Stimulated activated naive CD8-positive, alpha-beta T cell treated with anti-CD3 and anti-CD28 coated beads, Interleukin-15, Interleukin-2, amounts not matched to agents 100 ng/mL and 50 ng/mL, for 24 hours (primary cell): ENCODE measurements around the gene PUS1.
"Not testable (repeated sequence)": the region's sequence is repeated elsewhere in the genome, so short reads cannot be mapped to it uniquely, and the experiment has no call there.

Experiments
- H3K27ac Mint-ChIP-seq: one replicate; pipeline ENCODE4 v1.8.0; 2021; ENCODE audit warnings: mild to moderate bottlenecking, mixed read lengths
- H3K27me3 Mint-ChIP-seq: one replicate; pipeline ENCODE4 v1.8.0; 2021; ENCODE audit warnings: mixed read lengths
- H3K36me3 Mint-ChIP-seq: one replicate; pipeline ENCODE4 v1.8.0; 2021; ENCODE audit warnings: low read depth, mixed read lengths
- H3K4me1 Mint-ChIP-seq: one replicate; pipeline ENCODE4 v1.8.0; 2021; ENCODE audit warnings: low read depth, mixed read lengths
- H3K4me3 Mint-ChIP-seq: one replicate; pipeline ENCODE4 v1.8.0; 2021; ENCODE audit warnings: mild to moderate bottlenecking, mixed read lengths
- H3K9me3 Mint-ChIP-seq: one replicate; pipeline ENCODE4 v1.8.0; 2021; ENCODE audit warnings: mixed read lengths

The PUS1 gene

DNA sequence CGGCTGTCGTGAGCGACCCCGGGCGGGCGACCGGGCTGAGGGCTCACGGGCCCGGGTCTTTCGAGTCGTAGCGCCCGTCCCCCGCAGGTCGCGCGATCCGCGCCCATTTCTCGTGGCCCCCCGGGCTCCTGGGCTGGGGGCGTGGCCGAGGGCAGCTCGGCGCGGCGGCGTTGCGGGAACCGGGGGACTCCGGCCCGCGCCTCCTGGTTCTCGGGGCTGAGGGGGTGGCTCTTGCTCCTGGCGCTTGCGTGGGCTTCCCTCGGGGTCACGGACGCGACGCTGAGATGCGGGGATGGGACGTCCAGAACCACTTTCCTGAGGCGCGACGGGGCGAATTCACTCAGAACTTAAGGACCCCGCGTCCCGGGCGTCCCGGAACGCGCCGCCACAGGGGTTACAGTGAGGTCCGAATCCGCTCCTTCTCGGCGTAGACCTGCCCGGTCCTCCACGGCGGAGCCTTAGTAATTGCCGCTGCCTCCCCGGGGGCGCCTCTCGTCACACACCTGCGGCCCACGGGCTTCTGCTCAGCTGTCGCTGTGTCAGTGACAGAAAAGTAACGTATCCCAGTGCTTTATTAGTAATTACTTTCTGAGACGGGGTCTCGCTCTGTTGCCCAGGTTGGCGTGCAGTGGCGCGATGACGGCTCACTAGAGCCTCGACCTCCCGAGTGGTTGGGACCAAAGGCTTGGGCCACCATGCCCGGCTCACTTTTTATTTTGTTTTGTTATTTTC lies 21.3 kb downstream of the PUS1 start:
- Mint-ChIP-seq H3K9me3 (no peaks in the 10 kb centered on the region), H3K36me3 (peaks cover 13% of the 10 kb centered on the region), H3K27ac (peak overlapping the region; percentile 87), H3K27me3 (no peaks in the 10 kb centered on the region), H3K4me1 (peaks cover 46% of the 10 kb centered on the region), H3K4me3 (peak overlapping the region; percentile 88)

DNA sequence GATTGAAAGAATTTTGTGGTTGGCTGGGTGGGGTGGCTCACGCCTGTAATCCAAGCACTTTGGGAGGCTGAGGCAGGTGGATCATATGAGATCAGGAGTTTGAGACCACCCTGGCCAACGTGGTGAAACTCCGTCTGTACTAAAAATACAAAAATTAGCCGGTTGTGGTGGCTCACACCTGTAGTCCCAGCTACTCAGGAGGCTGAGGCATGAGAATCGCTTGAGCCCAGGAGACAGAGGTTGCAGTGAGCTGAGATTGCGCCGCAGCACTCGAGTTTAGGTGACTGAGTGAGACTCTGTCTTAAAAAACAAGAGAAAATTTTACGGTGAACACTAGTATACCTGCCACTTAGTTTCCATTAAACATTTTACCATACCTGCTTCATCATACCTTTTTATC lies 24.7 kb downstream of the PUS1 start:
- H3K9me3 Mint-ChIP-seq, H3K4me3 Mint-ChIP-seq, H3K27me3 Mint-ChIP-seq, H3K27ac Mint-ChIP-seq: not testable (repeated sequence)
- H3K4me1 Mint-ChIP-seq, result peaks cover 56% of the 10 kb centered on the region
- H3K36me3 Mint-ChIP-seq, result peaks cover 19% of the 10 kb centered on the region

DNA sequence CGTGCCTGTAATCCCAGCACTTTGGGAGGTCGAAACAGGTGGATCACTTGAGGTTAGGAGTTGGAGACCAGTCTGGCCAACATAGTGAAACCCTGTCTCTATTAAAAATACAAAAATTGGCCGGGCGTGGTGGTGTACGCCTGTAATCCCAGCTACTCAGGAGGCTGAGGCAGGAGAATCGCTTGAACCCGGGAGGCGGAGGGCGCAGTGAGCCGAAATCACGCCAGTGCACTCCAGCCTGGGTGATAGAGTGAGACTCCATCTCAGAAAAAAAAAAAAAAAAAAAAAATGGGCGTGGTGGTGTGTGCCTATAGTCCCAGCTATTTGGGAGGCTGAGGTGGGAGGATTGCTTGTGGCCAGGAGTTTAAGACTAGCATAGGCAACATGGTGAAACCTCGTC lies 25.4 kb downstream of the PUS1 start:
- peaks cover 56% of the 10 kb centered on the region for H3K4me1 Mint-ChIP-seq
- H3K27me3 Mint-ChIP-seq, H3K27ac Mint-ChIP-seq, H3K4me3 Mint-ChIP-seq, H3K9me3 Mint-ChIP-seq: not testable (repeated sequence)
- H3K36me3 Mint-ChIP-seq, result peaks cover 19% of the 10 kb centered on the region

DNA sequence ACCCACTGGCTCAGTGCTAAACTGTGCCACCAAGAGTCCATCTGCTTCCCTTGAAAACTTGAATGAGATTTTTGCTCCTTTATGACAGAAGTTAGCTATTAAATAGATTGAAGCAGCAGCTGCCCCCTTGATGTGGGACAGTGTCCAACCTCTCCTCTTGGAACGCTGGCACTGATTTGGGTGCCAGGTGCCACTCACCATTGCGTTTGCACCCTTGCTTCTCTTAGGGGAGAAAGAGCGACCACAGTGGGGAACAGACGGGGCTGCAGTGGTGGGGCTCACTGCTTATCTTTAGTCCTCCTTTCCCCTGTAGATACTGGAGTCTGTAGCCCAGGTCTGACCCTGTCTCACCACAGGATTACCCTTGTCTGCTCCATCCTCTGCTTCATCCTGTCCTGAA lies 30.0 kb downstream of the PUS1 start:
- Mint-ChIP-seq H3K36me3 (peaks cover 30% of the 10 kb centered on the region), H3K27me3 (no peaks in the 10 kb centered on the region), H3K9me3 (no peaks in the 10 kb centered on the region), H3K4me1 (peaks cover 65% of the 10 kb centered on the region), H3K27ac (no peak overlapping the region), H3K4me3 (no peak overlapping the region)

DNA sequence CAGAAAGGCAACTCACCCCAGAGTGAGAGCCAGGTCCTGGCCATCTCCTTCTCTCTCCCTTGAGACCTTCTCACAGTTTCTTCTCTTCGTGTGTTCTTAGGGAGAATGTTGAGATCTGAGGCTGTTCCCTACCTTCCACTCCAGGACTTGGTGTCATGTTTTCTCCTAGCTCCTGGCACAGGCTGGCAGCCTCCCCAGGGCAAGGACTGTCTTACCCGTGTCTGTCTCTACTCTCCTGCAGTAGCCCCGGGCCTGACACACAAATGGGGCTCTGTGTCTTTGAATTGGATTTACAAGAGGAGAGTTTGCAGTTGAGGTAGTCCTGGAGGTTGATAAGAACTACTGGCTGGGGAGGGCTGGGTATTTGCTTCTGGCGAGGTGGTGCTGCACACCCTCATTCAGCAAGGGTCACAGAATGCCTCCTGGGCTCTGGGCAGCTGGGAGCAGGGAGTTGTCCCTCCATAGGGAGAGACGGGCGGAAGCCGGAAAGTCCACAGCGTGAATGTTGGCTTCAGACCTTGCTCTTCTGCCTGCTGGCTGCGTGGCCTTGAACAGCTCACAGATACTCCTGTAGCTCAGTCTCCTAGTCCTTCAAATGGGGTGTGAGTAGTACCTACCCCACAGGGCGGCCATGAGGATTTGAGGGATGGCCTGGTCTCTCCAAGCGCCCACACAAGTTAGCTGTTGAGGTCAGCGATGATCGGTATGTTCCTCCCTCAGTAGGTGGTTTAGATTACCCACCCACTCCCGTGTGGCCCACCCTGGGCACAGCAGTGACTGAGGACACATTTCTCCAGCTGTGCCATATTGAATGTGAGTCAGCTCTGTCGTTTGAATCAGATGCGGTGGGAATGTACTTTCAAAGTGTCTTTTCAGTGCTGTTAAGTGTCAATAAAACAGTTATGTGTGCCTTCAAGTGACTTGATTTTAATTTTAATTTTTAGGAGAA lies 30.8 kb downstream of the PUS1 start:
- Mint-ChIP-seq H3K4me1 (peaks cover 71% of the 10 kb centered on the region), H3K9me3 (no peaks in the 10 kb centered on the region), H3K36me3 (peaks cover 35% of the 10 kb centered on the region), H3K27ac (peak overlapping the region; percentile 76), H3K4me3 (no peak overlapping the region), H3K27me3 (no peaks in the 10 kb centered on the region)

DNA sequence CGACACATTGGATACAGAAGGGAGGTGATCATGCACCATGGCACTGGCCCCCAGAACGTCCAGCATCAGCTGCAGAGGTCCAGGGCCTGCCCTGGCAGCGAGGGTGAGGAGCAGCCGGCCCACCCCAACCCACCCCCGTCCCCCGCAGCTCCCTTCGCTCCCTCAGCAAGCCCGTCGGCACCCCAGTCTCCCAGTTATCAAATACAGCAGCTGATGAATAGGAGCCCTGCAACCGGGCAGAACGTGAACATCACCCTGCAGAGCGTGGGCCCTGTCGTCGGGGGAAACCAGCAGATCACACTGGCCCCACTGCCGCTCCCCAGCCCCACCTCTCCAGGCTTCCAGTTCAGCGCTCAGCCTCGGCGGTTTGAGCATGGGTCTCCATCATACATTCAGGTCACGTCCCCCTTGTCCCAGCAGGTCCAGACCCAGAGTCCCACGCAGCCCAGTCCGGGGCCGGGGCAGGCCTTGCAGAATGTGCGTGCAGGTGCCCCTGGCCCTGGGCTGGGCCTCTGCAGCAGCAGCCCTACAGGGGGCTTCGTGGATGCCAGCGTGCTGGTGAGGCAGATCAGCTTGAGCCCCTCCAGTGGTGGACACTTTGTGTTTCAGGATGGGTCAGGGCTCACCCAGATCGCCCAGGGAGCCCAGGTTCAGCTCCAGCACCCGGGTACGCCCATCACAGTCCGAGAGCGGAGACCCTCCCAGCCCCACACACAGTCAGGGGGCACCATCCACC lies 31.7 kb downstream of the PUS1 start:
- H3K27me3 Mint-ChIP-seq, H3K9me3 Mint-ChIP-seq, H3K4me3 Mint-ChIP-seq: not testable (repeated sequence)
- peaks cover 79% of the 10 kb centered on the region for H3K4me1 Mint-ChIP-seq
- peak overlapping the region; percentile 76 for H3K27ac Mint-ChIP-seq
- H3K36me3 Mint-ChIP-seq, result peaks cover 32% of the 10 kb centered on the region

DNA sequence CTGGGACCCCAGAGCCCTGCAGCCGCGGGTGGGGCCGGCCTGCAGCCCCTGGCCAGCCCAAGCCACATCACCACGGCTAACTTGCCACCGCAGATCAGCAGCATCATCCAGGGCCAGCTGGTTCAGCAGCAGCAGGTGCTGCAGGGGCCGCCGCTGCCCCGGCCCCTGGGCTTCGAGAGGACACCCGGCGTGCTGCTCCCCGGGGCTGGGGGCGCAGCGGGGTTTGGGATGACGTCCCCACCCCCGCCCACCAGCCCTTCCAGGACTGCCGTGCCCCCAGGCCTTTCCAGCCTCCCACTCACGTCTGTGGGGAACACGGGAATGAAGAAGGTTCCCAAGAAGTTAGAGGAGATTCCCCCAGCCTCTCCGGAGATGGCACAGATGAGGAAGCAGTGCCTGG lies 32.3 kb downstream of the PUS1 start:
- not testable (repeated sequence) for H3K4me3 Mint-ChIP-seq, H3K9me3 Mint-ChIP-seq, H3K27ac Mint-ChIP-seq, H3K27me3 Mint-ChIP-seq
- Mint-ChIP-seq H3K36me3 (peaks cover 29% of the 10 kb centered on the region), H3K4me1 (peaks cover 73% of the 10 kb centered on the region)

DNA sequence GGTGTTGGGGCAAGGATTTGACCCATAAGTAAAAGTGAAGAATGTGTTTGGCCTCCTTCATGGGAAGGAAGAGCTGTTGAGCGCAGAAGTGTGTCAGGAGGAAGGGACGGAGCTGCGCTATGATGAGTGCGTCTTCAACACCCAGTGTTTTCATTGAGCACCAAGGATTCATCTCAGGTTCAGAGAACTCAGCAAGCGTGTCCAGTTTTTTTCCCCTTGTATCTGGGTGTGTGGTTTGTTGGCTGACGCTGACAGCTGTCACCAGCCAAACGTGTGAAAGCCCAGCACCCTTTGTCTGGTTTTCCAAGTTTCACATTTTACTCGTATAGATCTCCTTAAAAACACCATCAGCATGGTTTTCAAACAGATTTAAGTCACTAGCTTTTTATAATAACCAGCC lies 33.0 kb downstream of the PUS1 start:
- H3K4me1 Mint-ChIP-seq, result peaks cover 67% of the 10 kb centered on the region
- H3K36me3 Mint-ChIP-seq, result peaks cover 29% of the 10 kb centered on the region
- no peak overlapping the region for H3K4me3 Mint-ChIP-seq

DNA sequence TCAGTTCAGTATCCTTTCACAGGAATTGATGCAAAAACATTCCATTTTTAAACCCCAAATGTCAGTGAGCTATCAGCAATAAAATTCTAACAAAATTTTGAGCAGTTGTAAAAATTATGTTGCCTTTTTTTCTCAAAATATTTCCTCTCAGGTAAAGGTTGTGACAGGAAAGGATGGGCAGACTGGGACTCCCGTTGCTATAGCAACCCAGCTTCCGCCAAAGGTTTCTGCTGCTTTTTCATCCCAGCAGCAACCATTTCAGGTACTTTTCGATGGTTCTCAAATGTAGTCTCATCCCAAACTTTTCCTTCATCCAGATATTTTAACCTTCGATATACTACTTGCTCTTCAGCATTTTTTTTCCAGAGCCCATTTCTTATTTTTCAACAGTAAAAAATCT lies 34.3 kb downstream of the PUS1 start:
- H3K36me3 Mint-ChIP-seq, result peaks cover 39% of the 10 kb centered on the region
- no peaks in the 10 kb centered on the region for H3K9me3 Mint-ChIP-seq
- H3K27me3 Mint-ChIP-seq, result no peaks in the 10 kb centered on the region
- H3K4me1 Mint-ChIP-seq, result peaks cover 67% of the 10 kb centered on the region
- no peak overlapping the region for H3K27ac Mint-ChIP-seq
- no peak overlapping the region for H3K4me3 Mint-ChIP-seq

More for the DNA sequence above, 33.0 kb downstream of the PUS1 start:
- H3K27ac Mint-ChIP-seq, result peak overlapping the region; percentile 62
- H3K9me3 Mint-ChIP-seq, result no peaks in the 10 kb centered on the region
- no peaks in the 10 kb centered on the region for H3K27me3 Mint-ChIP-seq

DNA sequence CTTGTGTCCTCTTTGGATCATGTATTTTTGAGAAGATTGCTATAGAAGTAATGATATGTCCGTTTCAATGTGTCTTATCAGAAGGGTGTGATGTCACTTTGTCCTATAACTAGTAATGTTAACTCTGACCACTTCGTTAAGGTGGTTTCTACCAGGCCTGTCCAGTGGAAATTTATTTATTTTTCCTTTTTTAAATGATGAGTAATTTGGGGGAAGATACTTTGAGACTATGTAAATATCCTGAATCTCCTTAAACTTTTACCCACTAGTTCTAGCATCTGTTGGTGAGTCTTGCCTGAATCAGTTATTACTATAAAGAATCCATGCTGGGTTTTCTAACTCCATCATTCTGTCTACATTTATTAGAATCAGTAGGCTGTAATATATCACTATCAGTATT lies 36.0 kb downstream of the PUS1 start:
- H3K9me3 Mint-ChIP-seq, result no peaks in the 10 kb centered on the region
- H3K4me1 Mint-ChIP-seq, result peaks cover 55% of the 10 kb centered on the region
- peaks cover 40% of the 10 kb centered on the region for H3K36me3 Mint-ChIP-seq
- H3K4me3 Mint-ChIP-seq, result no peak overlapping the region
- H3K27me3 Mint-ChIP-seq, result no peaks in the 10 kb centered on the region
- H3K27ac Mint-ChIP-seq, result no peak overlapping the region

DNA sequence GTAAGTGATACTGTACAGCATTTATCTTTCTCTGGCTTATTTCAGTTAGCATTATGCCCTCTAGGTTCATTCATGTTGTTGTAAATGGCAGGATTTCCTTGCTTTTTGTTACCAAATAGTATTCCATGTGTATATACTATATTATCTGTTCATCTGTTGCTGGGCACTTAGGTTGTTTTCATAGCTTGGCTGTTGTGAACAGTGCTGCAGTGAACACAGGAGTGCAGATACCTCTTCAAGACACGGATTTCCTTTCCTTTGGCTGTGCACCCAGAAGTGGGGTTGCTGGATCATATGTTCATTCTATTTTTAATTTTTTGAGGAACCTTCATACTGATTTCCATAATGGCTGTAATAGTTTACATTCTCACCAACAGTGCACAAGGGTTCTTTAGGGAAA lies 42.1 kb downstream of the PUS1 start:
- Mint-ChIP-seq H3K4me1 (peaks cover 17% of the 10 kb centered on the region), H3K4me3 (no peak overlapping the region), H3K27me3 (no peaks in the 10 kb centered on the region), H3K9me3 (no peaks in the 10 kb centered on the region), H3K36me3 (peaks cover 19% of the 10 kb centered on the region), H3K27ac (no peak overlapping the region)

DNA sequence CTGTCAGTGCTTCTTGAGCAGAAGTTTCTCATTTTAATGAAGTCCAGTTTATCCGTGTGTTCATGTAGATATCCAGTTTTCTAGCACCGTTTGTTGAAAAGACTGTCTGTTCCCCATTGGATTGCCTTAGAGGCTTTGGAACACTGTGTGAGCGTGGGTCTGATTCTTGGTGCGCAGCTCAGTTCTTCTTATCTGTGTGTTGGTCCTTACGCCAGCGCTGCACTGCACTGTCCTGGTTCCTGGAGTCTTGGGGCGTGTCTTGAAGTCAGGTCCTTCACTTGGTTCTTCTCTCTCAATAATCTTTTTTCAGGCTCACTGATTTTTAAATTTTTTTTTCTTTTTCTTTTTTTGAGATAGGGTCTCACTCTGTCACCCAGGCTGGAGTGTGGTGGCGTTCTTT lies 46.2 kb downstream of the PUS1 start:
- no peak overlapping the region for H3K4me3 Mint-ChIP-seq
- H3K4me1 Mint-ChIP-seq, result peaks cover 2% of the 10 kb centered on the region
- no peaks in the 10 kb centered on the region for H3K9me3 Mint-ChIP-seq
- no peak overlapping the region for H3K27ac Mint-ChIP-seq
- H3K36me3 Mint-ChIP-seq, result peaks cover 29% of the 10 kb centered on the region
- no peaks in the 10 kb centered on the region for H3K27me3 Mint-ChIP-seq

DNA sequence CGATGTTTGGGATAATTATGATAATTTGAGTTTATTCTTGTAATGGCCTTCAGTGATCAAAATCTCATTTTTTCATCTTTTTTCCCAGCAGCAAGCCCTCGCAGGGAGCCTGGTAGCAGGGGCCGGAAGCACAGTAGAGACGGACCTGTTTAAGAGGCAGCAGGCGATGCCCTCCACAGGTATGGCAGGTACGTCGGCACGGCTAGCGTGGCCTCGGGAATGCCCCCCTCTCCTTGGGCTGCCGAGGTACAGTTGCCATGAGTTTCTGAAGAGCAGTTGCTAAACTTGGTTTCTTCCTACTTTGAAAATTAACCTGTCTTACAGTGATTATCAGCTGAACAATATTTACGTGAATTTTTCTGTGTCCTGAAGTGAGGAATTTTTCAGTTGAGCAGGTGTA lies 50.5 kb downstream of the PUS1 start:
- peaks cover 45% of the 10 kb centered on the region for H3K36me3 Mint-ChIP-seq
- no peak overlapping the region for H3K27ac Mint-ChIP-seq
- no peaks in the 10 kb centered on the region for H3K27me3 Mint-ChIP-seq
- H3K9me3 Mint-ChIP-seq, result no peaks in the 10 kb centered on the region
- H3K4me1 Mint-ChIP-seq, result no peaks in the 10 kb centered on the region
- H3K4me3 Mint-ChIP-seq, result no peak overlapping the region

DNA sequence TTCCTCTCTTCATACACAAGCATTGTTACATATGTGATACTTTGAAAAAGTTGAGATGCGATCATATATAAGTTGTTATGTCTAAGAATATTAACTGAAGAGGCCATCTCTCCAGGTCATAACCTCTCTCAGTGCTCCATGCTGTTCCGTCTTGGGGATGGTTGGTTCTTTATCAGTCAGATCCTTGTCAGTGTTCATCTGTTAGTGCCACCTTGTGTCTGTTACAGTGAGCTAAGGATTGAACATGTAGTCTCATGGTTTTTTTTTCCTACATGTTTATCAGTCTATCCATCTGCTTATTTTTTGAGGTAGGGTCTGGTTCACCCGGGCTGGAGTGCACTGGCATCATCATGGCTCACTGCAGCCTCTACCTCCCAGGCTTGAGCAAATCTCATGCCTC lies 51.2 kb downstream of the PUS1 start:
- Mint-ChIP-seq H3K4me3 (no peak overlapping the region), H3K4me1 (no peaks in the 10 kb centered on the region), H3K9me3 (no peaks in the 10 kb centered on the region), H3K27ac (no peak overlapping the region), H3K36me3 (peaks cover 45% of the 10 kb centered on the region), H3K27me3 (no peaks in the 10 kb centered on the region)

DNA sequence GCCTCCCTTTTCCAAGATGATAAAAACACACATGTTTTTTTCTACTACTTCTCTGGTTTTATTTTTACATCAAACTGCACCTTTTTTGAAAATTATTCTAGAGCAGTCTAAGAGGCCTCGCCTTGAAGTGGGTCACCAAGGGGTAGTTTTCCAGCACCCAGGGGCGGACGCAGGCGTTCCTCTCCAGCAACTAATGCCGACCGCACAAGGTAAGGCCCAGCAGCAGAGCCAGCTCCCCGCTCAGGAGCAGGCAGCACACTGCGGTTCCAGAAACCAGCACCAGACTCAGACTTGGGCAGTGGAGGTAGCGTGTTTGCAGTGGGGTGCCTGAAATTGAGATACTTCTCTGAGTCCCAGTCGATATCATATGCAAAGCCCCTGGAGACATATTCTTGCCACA lies 52.3 kb downstream of the PUS1 start:
- no peaks in the 10 kb centered on the region for H3K27me3 Mint-ChIP-seq
- no peaks in the 10 kb centered on the region for H3K4me1 Mint-ChIP-seq
- H3K4me3 Mint-ChIP-seq, result no peak overlapping the region
- H3K36me3 Mint-ChIP-seq, result peaks cover 50% of the 10 kb centered on the region
- H3K27ac Mint-ChIP-seq, result no peak overlapping the region
- no peaks in the 10 kb centered on the region for H3K9me3 Mint-ChIP-seq
